Retina (tissue), 1 donor: ENCODE data around the gene COMMD1.
"Not testable (repeated sequence)": the region's sequence is repeated elsewhere in the genome, so short reads cannot be mapped to it uniquely, and the experiment has no call there.

ENCODE experiments used
- DNase-seq: peaks from one replicate; pipeline ENCODE4 v3.0.0-alpha.2; 2016

COMMD1 gene

DNA sequence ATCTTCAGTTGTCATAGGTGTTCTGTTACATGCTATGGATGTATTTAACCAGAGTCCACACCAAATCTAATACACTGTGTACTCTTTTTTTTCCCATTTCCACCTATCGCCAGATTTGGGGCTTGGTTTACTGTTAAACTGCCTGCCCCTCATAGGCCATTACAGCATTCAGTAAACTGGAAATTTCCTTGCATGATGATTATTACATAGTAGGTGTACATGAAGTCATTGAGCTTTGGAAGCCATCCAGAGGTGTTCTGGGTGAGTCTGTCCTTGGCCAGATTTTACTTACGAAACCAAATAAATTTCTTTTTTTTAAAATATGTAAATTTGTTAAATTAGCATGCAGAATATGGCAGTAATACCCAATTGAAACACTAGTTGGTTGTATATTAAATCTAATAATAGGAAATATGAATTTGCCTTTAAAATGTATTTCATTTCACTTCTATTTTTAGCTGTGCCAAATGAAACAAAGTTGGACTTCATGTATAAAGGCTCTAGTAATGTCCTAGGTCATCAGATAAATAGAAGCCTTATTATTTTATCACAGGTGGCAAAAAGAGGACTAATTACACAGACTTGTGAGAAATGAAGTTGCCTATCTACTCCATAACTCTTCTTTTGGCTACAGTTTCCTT is 60.7 kb downstream of the COMMD1 start:
- DNase-seq, result no peak

DNA sequence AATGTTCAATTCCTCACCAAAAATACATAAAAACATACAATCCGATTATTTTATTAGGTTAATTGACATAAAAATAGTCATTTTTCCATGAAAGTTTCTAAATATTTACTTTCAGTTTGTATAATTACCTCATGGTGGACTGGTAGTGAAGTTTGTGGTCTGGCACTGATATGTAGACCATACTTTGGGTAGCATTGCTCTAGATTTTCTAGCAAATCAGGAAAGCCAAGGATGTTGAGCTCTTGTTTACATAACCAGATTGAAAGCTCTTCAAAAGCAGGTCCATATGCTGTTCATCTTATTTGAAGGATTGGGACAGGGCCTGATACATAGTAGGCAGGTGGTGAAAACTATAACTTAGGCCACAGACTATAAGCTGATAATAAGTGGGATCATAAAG is 61.8 kb downstream of the COMMD1 start:
- DNase-seq, result no peak

DNA sequence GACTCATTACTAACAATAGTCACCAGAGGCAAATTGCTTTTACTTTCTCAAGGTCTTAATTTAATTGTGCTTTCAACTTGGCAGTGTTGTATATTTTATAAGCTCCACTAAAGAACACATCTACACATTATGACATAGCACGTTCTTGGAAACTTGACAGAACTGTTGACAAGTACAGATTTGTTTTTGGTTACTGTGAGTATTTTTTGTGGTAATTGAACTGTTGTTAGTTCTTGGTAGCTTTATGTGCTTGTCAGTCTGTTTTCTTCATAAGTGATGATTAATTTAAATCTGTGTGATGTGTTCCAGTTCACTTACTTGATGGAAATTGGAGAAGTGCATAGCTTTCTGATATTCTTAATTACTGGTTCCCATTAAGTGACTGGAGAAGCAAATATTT is 63.9 kb downstream of the COMMD1 start:
- no peak for DNase-seq

DNA sequence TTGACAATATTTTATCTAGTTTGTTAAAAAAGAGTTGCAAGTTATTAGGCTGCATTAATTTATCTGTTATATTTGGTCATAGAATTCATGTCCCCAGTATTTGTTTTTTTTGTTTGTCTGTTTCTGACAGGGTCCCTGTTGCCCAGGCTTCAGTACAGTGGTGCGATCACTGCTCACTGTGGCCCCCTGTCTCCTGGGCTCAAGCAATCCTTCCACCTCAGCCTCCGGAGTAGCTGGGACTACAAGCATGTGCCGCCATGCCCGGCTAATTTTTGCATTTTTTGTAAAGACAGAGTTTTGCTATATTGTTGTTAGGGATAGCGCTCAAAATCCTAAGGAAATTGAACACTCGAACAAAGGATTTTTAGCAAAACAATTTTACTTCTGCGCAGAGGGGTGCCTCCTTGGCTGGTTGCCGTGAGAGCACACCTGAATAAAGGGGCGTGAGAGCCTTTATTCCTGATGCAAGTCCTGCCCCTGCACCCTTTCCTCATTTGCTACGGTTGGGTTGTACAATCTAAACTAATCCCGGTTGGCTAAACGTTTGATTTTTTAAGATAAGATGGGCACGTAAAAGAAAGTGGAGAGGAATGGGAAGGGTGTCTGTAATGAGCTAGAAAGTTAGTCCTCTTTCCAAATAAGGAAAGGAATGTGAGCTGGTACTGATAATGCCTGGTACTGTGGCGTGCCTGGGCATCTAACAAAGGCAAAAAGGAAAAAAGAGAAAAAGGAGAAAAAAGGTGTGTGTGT is 65.5 kb downstream of the COMMD1 start:
- DNase-seq, result no peak

DNA sequence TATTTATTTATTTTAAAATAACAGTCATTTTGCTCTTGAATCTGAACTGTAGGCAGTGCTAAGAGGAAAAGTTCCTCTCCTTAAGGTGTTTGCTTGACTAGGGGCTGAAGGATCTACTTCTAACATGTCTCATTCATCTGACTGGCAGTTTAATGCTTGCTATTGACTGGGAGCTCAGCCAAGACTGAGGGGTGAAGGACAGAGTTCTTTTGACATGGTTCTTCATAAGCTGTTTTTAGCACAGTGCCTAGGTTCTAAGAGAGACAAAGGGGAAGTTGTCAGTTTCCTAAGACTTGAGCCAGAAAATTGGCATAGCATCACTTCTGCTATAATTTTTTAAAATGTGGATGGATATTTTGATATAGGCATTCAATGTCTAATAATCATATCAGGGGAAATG is 73.0 kb downstream of the COMMD1 start:
- DNase-seq, result no peak

- no peak for DNase-seq
Measured at GRCh38 chr2:61980758-61981157, 75.3 kb downstream of the COMMD1 start.

- DNase-seq, result no peak
Measured at GRCh38 chr2:61984682-61985081, 79.2 kb downstream of the COMMD1 start.

DNA sequence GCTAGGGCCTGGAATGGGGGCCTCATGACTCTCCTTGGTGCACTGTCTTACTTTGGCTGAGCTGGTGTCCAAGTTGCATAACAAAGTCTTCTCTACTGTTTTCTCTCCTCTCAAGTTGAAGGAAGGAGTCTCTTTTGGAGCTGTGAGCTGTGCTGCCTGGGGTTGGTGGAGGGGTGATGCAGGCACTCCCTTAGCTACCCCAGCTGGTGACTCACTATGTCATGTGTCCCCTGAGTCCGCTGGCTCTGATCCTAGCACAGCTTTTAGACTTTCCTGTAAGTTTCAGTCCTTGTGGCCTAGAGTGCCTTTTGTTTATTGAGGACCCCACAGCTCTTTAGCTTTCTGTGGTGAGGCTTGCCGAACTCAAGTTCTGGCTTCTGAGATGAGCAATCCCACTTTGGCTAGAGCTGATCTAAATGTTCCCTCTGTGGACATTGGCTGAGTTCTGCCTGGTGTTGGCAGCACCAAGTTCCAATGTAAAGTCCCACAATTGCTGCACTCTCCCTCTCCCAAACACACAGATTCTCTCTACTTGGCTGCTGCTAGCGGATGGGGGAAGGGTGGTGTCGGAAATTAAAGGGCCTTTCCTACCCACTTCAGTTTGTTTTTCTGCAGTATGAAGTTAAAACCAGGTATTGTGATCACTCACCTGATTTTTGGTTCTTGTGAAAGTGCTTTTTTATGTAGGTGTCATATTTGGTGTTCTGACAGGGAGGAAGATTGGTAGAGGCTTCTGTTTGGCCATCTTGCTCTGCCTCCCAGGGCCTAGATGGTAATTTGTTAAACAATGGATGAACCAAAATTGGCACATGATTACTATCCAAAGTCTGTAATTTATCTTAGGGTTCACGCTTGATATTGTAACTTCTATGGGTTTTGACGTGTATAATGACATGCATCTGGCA is 83.2 kb downstream of the COMMD1 start:
- DNase-seq, result no peak

- no peak for DNase-seq
Measured at GRCh38 chr2:61993422-61994024, 88.0 kb downstream of the COMMD1 start.

DNA sequence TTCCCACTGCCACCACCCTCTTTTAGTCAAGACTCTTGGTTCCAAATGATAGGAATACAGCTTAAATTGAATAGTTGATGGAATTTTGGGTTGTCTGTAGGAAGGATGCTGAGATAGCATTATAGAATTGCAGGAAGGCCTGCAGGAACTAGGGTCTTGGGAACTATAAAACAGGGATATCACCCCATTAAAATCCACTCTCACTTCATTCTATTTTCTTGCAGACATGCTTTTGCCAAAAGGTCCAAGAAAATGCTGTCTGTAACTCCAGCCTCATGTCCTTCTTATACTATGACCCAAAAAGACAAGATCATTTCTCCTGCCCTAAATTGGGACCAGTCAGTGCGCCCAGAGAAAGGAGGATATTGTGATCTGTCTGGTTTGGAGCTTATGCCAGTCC is 89.1 kb downstream of the COMMD1 start:
- no peak for DNase-seq

GRCh38 chr2:61995065-61995464 is 89.6 kb downstream of the COMMD1 start:
- DNase-seq, result no peak

DNA sequence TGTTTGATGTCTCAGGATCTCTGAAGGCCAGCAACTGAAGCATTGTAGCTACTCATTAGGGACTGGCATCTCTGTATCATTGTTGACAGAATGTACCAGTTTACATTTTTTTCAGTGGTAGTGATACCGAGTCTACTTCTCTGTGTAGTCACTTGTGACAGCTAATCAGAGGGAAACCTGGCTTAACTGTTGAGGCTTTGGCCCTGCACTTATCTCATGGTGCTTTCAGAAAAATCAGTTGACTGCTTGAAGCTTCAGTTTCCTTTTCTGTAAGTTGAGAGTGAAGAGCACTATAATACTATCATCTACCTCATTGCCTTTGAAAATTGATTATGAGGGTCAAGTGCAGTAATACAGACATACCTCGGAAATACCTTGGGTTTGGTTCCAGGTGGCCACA is 90.0 kb downstream of the COMMD1 start:
- no peak for DNase-seq

DNA sequence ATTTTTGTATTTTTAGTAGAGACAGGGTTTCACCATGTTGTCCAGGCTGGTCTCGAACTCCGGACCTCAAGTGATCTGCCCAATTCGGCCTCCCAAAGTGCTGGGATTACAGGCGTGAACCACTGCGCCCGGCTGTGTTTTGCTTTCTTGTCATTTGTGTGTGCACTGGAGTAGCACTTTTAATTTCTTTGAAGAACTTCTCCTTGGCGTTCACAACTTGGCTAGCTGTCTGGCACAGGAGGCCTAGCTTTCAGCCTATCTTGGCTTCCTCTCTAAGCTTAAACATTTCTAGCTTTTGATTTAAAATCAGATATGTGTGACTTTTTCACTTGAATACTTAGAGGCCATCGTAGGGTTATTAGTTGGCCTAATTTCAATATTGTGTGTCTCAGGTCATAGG is 93.0 kb downstream of the COMMD1 start:
- DNase-seq, result no peak

GRCh38 chr2:62000538-62000937 is 95.1 kb downstream of the COMMD1 start:
- DNase-seq, result no peak

DNA sequence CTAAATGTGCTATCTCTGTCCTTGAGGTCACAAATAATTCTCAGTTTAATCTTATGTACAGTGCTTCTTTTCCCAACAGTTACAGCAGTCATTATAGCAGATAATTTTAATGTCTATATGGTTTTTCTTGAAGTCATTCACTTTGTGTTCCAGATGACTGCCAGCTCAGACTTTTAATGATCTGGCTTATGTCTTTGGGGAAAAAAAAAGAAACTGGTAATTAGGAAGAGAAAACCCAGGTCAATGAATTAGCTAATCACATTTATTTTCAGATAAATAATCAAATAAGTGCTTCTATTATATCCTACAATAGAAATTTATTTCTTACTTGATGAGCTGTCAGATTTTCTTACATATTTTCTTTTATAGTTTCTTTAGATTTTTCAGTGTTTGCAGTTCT is 96.0 kb downstream of the COMMD1 start:
- DNase-seq, result no peak

DNA sequence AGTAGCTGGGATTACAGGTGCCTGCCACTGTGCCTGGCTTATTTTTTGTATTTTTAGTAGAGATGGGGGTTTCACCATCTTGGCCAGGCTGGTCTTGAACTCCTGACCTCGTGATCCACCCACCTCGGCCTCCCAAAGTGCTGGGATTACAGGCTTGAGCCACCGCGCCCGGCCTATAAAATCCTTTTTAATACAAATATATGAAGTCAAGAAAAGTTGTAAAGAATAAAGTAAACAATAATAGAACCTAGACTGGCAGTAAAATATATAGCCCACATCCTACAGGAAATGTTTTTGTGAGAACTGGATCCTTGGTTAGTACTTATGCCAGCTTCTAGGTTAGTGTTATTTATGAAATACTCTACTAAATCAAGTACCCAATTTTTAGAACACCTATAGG is 99.0 kb downstream of the COMMD1 start:
- DNase-seq, result not testable (repeated sequence)

DNA sequence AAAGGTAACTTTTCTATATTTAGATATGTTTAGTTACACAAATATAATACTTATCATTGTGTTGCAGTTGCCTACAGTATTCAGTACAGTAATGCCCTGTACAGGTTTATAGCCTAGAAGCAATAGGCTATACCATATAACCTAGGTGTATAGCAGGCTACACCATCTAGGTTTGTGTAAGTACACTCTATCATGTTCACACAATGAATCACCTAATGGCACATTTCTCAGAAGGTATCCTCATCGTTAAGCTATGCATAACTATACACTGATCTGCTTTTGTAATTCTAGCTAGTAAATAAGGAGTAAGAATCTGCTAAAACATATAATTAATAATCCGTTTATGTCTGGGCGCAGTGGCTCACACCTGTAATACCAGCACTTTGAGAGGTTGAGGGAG is 102.1 kb downstream of the COMMD1 start:
- DNase-seq, result no peak

GRCh38 chr2:62010632-62011256 is 105.3 kb downstream of the COMMD1 start:
- no peak for DNase-seq

DNA sequence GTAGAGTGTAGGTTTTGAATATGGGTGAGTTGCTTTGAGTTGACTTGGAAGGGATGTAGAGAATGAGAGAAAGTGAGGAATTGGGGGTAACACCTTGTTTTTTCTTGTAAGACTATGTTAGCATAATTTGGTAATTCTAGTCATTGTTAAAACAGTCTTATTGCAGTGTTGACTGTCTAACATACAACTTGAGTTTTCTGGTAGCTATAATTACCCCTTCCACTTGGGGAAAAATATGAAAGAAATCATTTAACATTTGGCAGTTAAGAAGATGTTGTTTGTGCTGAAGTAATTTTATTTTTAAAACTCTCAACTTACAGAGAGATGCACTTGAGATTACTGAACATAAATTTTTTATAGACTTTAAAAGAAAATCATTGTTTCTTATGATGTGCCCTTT is 108.2 kb downstream of the COMMD1 start:
- DNase-seq, result no peak

DNA sequence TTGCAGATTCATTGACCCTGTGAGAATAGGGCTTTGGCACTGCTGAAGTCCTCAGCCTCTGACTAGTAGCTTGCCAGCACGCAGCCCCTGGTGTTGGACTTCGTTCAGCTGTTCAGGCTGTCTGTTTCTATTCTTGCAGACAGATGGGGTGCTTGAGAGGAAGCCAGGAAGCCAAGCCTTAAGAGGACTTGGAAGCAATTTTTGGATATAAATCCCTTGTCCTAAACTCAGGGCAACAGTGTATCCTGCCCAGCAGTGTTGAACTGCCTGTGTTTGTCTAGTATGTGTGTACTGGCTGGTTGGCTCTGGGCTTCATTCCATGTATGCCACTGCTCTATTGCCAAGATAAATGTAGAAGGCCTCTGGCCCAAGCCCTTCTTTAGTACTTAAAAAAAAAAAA is 108.6 kb downstream of the COMMD1 start:
- no peak for DNase-seq

DNA sequence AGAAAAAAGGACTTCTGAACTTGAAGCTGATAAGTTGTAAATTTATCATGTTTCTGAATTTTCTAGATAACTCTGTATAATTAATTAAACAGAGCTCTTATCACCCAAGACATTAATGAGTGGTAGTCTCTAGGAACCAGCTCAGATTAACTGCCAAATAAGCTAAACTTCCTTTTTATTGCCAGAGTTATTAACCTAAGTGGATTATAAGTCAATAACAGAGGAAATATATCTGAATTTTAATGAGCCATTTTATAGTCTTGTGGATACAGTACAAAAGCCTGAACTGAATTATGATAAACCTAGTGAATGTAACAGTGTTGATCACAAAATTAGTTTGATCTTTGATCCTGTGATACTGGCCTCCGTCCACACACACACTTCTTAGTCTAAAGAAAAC is 111.5 kb downstream of the COMMD1 start:
- DNase-seq, result no peak

DNA sequence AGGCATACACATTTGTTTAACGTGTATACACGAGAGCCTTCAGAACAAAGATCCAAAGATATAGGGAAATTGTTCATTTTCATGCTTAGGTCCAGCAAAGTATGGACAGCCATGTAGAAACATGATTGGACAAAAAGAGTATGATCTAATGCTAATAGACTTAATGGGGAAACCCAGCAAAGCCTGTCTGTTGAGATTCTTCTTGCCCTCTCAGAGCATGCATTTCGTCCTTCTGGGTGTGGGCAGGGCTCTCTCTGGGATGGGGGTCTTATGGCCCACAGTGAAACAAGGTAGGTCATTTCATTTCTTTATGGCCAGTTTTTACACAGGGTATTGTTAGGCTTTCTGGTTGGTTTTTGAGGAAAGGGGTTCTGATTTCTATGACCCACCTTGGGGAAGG is 124.4 kb downstream of the COMMD1 start:
- no peak for DNase-seq

GRCh38 chr2:62030902-62031301 is 125.4 kb downstream of the COMMD1 start:
- no peak for DNase-seq
